ENCODE data around the gene C1QTNF7.

The C1QTNF7 gene

GRCh38 chr4:15457406-15458201, 29.8 kb downstream of the C1QTNF7 start:
- DNase-seq (ENCODE audit: low read depth, low spot score), result peak; percentile 76

- DNase-seq (ENCODE audit: low read depth, low spot score), result no peak
Observed at GRCh38 chr4:15458616-15459015, 30.8 kb downstream of the C1QTNF7 start.

- DNase-seq (ENCODE audit: low read depth, low spot score), result no peak
Observed at GRCh38 chr4:15459706-15460105, 31.9 kb downstream of the C1QTNF7 start.

- no peak for DNase-seq (ENCODE audit: low read depth, low spot score)
Observed at GRCh38 chr4:15466596-15466995, 38.8 kb downstream of the C1QTNF7 start.

GRCh38 chr4:15469402-15470127, 41.7 kb downstream of the C1QTNF7 start, which contains the start of gene CC2D2A:
TSS of gene CC2D2A (plus strand) at chr4:15469882. CDS start at chr4:15475933, 6,051 bp downstream.
- peak; percentile 70 for DNase-seq (ENCODE audit: low read depth, low spot score)

GRCh38 chr4:15470128-15470475, 42.3 kb downstream of the C1QTNF7 start:
- peak; percentile 24 for DNase-seq (ENCODE audit: low read depth, low spot score)

- no peak for DNase-seq (ENCODE audit: low read depth, low spot score)
Observed at GRCh38 chr4:15476396-15476795, 48.6 kb downstream of the C1QTNF7 start.

- no peak for DNase-seq (ENCODE audit: low read depth, low spot score)
Observed at GRCh38 chr4:15478724-15479088, 50.9 kb downstream of the C1QTNF7 start.

- DNase-seq (ENCODE audit: low read depth, low spot score), result peak; percentile 92
Observed at GRCh38 chr4:15479089-15479912, 51.5 kb downstream of the C1QTNF7 start.

- no peak for DNase-seq (ENCODE audit: low read depth, low spot score)
Observed at GRCh38 chr4:15479913-15480185, 52.0 kb downstream of the C1QTNF7 start.

- no peak for DNase-seq (ENCODE audit: low read depth, low spot score)
Observed at GRCh38 chr4:15481961-15482745, 54.3 kb downstream of the C1QTNF7 start.

GRCh38 chr4:15482842-15483241, 55.0 kb downstream of the C1QTNF7 start:
- no peak for DNase-seq (ENCODE audit: low read depth, low spot score)

GRCh38 chr4:15488136-15488535, 60.3 kb downstream of the C1QTNF7 start:
- DNase-seq (ENCODE audit: low read depth, low spot score), result no peak

- DNase-seq (ENCODE audit: low read depth, low spot score), result no peak
Observed at GRCh38 chr4:15488658-15489470, 61.0 kb downstream of the C1QTNF7 start.

GRCh38 chr4:15489551-15489950, 61.7 kb downstream of the C1QTNF7 start:
- no peak for DNase-seq (ENCODE audit: low read depth, low spot score)

GRCh38 chr4:15493411-15493810, 65.6 kb downstream of the C1QTNF7 start:
- DNase-seq (ENCODE audit: low read depth, low spot score), result no peak

- DNase-seq (ENCODE audit: low read depth, low spot score), result peak; percentile 45
Observed at GRCh38 chr4:15495621-15496020, 67.8 kb downstream of the C1QTNF7 start.
